AG09309 (cell line): ENCODE results near the gene CALHM1.

Experiments
- DNase-seq: peaks from one replicate; pipeline ENCODE4 v3.0.0-alpha.2; 2010; ENCODE audit warnings: low read depth
- H3K4me3 ChIP-seq: 2 replicates; pipeline ENCODE4 v1.5.1; 2011; ENCODE audit warnings: mild to moderate bottlenecking, low read depth, low read length, moderate library complexity; ENCODE audit not compliant: control insufficient read depth
- CTCF ChIP-seq: IDR thresholded peaks from 2 replicates; pipeline ENCODE4 v1.5.1; 2011; ENCODE audit warnings: mild to moderate bottlenecking, low read depth, low read length, inconsistent platforms; ENCODE audit not compliant: insufficient read depth, control insufficient read depth; ENCODE audit errors: missing control alignments

Gene CALHM1

DNA sequence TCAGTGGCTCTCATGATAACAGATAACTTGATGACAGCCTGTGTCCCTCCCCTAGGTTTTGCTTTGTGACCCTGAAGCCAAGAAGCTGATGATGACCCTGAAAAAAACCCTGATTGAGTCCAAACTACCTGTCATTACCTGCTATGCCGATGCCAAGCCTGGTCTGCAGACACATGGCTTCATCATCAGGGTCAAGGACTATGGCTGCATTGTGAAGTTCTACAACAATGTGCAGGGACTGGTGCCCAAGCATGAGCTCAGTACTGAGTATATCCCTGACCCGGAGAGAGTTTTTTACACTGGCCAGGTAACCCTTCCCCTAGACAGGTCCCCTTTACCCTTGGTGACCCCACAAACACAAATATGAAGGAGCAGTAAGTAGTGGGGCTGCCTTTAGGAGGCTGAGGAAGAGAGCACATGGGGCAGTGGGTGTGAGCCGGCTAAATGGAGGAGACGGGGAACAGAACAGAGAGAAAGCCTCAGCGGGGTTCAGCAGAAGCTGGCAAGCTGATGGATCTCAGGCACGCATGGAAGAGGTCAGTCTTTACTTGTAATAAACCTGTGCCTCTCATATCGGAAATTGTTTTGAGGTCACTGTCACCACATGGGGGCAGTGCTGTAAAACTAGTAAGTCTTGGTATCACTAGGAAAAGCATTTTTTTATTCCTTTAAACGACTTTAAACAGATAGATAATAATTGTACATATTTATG lies 42.1 kb downstream of the CALHM1 start:
- peak; percentile 52 for TF ChIP-seq CTCF
- H3K4me3 ChIP-seq, result no peak overlapping the region
- DNase-seq, result peak; percentile 38

GRCh38 chr10:103415581-103415980 lies 43.1 kb downstream of the CALHM1 start:
- TF ChIP-seq CTCF, result no peak
- no peak for DNase-seq
- H3K4me3 ChIP-seq, result no peak overlapping the region

DNA sequence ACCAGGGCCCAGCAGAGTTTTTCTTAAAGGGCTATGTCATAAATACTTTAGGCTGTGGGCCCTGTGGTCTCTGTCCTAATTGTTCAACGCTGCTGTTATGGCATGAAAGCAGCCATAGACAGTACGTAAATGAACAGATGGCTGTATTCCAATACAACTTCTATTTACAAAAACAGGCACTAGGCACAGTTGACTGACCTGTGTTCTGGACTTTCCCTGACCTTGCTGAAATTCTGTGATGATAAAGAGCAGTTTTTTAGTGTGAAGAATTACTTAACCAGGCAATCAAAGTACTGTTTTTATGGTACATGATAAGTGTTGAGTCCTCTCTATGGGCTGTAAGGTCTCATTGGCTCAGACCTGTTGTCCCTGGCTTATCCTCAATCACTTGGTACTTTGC lies 45.1 kb downstream of the CALHM1 start:
- DNase-seq, result no peak
- TF ChIP-seq CTCF, result no peak
- no peak overlapping the region for H3K4me3 ChIP-seq
